Body of pancreas (tissue), 4 donors: ENCODE data around the gene WARS2.

Experiments used
- CTCF ChIP-seq, 7 experiments: fragments of 450-650 bp in 4 of 7; fragments of 200-600 bp in 3 of 7; sonication (generic) in 3 of 7; IDR thresholded peaks; one replicate each; pipeline ENCODE4 v1.5.1; 2016 to 2019; ENCODE audit warnings: antibody characterized with exemption in 7 of 7
- POLR2A ChIP-seq, 3 donors: fragments of 450-650 bp; IDR thresholded peaks; one replicate each; pipeline ENCODE4 v1.6.1; 2016; ENCODE audit warnings: antibody characterized with exemption in 3 of 3, mild to moderate bottlenecking in 2 of 3

- no peak for TF ChIP-seq CTCF (IDR thresholded peaks at IDR 0.05)
- TF ChIP-seq POLR2A (IDR thresholded peaks at IDR 0.05), result no peak
Observed at GRCh38 chr1:119009312-119009655, 131.2 kb downstream of the WARS2 start.
